Ramos (cell line): Measurements from ENCODE around the gene RGS9BP.
"Not testable (repeated sequence)": the region's sequence is repeated elsewhere in the genome, so short reads cannot be mapped to it uniquely, and the experiment has no call there.

ENCODE experiments used
- in situ Hi-C: fragments of 300-500 bp; cut with MboI; formaldehyde crosslinking; loops from one replicate; pipeline ENCODE4 v1.14.3; 2022; ENCODE audit warnings: low sequenced_read_pairs; ENCODE audit not compliant: unreplicated experiment

The RGS9BP gene, protein sequence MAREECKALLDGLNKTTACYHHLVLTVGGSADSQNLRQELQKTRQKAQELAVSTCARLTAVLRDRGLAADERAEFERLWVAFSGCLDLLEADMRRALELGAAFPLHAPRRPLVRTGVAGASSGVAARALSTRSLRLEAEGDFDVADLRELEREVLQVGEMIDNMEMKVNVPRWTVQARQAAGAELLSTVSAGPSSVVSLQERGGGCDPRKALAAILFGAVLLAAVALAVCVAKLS

DNA sequence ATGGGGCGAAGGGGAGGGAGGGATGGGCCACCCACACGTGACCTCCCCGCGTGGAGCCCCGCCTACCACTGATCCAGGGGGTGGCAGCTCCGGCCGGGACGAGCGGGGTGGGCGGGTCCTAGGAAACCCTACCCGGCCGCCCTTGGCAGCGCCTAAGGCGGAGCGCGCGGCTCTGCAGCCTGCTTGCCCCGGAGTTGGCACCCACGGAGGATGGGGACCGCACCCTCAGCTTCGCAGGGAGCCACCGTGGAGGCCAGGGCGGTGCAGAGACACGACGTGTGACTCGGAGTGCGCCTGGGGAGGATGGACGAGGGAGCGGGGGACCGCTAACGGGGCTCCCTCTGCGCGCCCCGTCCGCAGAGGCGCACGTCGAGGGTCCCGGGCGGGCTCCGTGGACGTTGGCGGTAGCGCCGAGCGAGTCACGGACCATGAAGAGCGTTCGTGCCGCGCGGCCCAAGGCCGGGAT, at the start of gene RGS9BP:
Gene RGS9BP (plus strand): TSS at position 129 of the 466 bp plus-strand sequence. CDS start 416 bp downstream, outside the sequence.
- in situ Hi-C loops = no loop called here

DNA sequence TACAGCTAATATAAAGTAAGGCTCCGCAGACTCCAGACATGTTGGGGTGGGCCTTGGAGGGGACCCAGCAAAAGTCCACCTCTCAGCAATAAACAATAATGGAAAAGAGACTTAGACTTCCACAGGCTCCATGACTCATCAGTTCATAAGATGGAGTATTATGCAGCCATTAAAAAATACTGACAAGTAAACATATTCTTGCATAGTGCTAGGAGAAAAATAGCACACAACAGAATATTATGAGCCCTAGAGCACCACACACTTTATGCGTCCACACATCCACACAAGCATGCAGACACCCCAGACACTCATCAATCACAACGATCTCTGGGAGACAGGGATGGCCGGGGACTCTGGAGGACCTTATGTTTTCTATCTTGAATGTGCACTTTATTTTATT, 48.7 kb upstream of the RGS9BP start:
- in situ Hi-C loops = no loop called here

DNA sequence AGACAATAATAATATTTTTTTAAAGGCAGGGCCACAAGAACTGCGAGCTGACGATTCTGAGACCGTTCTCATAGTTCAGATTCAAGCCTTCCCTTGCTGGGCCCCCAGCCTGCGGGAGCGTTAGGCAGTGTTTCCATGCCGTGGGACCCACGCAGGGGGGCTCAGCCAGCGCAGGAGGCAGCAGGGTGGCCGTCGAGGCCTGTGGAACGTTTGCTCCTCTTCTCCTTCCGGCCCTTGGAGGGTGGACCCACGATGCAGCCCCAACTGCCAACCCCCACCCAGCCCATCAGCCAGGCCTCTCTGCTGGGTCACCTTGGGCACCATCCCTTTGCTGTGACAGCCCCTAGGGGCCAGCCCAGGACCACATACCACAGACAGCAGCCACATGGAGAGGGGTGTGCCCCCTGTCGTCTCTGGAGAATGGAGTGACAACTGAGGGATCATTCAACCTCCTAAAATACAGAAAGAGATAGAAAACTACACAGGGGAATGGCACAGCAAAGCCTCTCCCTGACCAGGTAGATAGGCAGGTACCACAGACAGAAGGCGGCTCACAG, 47.9 kb upstream of the RGS9BP start:
- in situ Hi-C loops = no loop called here

DNA sequence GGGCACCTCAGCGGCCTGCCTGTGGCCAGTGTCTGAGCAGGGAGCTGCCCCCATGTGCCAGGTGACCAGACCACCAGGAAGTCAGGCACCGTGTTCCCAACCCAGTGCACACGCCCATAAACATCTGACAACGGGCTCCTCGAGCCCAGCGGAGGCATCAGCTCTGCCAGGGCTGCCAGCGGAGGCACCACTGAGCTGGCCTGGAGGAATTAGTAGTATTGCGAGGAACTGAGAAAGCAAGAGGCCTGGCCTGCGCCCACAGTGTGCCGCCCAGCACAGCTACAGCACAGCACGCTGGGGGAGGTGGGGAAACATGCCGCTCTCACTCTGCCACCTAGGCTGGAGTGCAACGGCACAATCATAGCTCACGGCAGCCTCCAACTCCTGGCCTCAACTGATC, 45.3 kb upstream of the RGS9BP start:
- in situ Hi-C loops = no loop called here

DNA sequence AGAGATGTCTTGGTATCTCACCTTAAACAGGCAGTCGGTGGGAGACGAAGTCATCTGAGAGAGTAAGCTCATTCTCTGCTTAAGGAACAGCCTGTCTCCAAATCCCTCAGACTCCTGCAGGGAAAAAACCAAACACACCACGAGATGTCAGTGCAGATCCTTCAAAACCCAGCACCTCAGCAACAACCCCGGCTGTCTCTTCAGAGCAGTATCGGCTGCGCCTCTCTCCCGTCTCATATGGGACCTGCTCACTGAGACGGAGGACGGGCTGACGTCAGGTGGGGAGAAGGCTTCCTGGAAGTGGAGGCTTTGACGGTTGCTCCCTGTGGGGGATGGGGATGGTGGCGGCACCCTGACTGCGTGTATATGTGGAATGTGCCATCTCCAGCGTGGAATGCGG, 44.3 kb upstream of the RGS9BP start:
- in situ Hi-C loops = no loop called here

DNA sequence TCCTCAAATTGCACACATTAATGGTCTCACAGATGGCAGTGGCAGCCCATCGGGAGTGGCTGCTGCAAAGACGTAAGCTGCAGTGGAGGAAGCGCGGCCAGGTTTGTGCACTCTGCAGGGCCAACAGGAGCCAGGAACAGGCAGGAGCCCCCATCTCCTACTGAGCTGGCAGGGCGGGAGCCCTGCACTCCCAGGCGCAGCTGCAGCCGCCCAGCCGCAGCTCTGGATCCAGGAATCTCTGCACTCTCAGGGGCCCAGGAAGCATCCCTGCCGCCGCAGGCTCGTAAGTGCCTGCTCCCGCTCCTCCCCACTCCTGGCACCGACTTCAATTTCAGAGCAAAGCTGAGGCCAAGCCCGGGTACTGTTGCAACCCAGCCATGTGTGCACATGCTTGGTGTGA, 38.2 kb upstream of the RGS9BP start:
- in situ Hi-C loops = no loop called here

DNA sequence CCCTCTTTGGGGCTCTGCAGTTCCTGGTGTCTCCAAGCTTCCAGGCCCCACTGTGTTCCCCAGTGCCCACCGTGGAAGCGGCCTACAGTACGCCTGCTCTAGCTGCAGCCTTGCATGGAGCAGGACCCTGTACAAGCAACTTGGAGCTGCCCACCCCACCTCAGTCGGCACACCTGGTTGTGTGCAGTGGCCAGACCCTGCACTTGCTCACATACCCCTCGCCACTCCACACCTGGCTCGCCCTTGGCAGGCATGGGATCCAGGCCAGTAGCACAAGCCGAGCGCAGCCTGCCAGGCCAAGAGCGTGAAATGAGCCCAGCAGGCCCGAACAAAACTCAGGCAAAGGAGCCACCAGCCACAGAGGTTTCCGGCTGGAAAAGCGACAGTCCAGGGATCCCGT, 37.0 kb upstream of the RGS9BP start:
- in situ Hi-C loops = no loop called here

DNA sequence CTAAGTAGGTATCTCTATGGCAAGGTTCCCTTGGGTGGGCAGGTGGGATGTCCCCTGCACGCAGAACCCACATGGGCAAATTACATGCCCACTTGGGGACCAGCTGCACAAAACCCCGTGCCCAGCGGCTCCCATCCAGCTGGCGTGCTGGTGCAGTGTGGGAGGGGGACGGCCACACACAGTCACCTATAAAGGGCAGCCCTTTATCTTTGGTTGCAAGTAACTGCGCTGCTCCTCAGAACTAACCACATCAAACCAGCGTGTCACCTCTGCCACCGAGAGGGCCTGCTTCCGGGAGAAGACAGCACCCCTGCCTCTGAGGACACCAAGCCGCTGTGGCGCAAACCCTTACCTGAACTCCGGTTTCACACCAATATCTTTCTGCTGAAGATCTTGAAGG, 32.9 kb upstream of the RGS9BP start:
- in situ Hi-C loops = no loop called here

DNA sequence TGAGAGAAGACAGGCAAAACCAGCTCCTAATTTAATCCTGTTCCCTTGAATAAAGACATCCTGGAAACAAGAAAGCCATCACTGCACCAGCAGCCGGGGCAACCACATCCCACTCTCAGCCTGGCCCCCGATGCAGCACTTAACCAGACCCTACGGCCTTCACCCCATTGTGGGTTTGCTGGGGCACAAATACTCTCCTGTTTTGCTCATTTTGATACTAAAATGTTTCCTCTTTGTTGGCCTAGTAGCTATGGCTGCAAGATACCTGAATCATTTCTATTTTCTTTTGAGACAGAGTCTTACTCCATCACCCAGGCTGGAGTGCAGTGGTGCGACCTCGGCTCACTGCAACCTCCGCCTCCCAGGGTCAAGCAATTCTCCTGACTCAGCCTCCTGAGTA, 29.1 kb upstream of the RGS9BP start:
- in situ Hi-C loops = no loop called here

DNA sequence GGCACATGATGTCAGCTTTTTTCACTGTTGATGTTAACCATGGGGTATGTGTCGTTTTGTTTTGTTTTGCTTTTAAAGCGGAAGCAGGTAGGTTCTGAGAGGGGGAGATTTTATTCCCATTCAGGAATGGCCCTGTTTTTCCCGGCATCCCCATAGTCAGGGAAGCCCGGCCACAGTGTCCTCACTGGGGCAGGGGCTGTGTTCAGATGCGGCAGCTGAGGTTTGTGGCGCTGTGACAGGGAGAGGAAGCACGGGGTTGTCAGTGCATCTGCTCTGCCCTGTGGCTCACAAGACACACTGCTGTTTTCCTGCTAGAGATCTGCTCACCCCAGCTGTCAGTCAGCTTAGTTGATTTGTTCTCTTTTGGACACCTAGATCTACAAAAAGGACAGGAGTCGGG, 28.3 kb upstream of the RGS9BP start:
- in situ Hi-C loops = no loop called here

DNA sequence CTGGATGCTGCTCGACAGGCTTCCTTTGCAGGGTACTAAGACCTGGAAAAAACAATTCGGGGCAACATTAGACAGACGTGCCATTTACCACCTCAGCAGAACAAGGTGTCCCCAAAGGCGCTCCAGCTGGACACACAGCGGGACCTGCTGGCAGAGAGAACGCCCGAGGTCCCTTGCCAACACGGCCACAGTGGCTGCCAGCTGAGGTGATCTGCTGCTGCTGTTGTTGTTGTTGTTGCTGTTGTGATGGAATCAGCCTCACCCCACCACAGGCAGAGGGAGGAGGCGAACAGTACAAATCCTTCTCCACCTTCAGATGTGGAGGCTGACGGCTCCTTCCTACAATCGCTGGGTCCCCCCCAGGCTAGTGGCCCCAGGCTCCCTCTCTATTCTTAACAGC, 25.9 kb upstream of the RGS9BP start:
- in situ Hi-C loops = no loop called here

DNA sequence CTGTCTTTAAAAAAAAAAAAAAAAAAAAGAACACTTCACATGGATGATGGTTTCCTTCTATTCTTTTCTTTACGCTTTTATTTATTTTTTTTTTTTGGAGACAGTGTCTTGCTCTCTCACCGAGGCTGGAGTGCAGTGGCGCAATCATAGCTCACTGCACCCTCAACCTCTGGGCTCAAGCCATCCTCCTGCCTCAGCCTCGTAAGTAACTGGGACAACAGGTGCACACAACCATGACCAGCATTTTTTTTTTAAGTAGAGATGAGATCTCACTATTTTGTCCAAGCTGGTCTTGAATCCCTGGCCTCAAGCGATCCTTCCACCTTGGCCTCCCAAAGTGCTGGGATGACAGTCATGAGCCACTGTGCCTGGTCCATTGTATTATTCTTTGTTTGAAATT, 25.0 kb upstream of the RGS9BP start:
- in situ Hi-C loops = no loop called here

DNA sequence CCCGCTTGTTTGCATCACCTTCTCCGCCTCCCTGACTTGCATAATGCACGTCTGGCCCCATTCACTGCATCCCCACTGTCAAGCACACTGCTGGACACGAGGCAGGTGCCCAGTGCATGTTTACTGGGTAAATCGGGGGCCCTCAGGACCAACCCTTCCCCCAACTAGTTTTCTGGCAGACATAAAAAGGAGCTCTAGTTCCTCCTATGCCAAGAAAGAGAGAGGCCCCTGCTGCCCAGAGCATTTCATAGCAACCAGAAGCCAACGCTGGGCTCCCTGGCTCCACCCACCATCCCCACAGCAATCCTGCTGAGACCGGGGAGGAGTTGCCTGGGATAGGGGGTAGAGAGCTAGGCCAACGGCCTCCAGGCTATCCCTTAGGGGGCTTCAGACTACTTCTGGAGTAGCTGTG, 23.9 kb upstream of the RGS9BP start:
- in situ Hi-C loops = no loop called here

DNA sequence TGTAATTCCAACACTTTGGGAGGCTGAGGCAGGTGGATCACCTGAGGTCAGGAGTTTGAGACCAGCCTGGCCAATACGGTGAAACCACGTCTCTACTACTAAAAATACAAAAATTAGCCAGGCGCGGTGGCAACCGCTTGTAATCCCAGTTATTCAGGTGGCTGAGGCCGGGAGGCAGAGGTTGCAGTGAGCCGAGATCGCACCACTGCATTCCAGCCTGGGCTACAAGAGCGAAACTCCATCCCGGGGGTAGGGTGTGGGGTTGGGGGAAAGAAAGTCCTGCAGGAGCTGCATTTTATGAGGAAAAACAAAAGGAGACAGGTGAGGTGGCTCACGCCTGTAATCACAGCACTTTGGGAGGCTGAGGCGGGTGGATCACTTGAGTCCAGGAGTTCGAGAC, 23.3 kb upstream of the RGS9BP start:
- in situ Hi-C loops = not testable (repeated sequence)

DNA sequence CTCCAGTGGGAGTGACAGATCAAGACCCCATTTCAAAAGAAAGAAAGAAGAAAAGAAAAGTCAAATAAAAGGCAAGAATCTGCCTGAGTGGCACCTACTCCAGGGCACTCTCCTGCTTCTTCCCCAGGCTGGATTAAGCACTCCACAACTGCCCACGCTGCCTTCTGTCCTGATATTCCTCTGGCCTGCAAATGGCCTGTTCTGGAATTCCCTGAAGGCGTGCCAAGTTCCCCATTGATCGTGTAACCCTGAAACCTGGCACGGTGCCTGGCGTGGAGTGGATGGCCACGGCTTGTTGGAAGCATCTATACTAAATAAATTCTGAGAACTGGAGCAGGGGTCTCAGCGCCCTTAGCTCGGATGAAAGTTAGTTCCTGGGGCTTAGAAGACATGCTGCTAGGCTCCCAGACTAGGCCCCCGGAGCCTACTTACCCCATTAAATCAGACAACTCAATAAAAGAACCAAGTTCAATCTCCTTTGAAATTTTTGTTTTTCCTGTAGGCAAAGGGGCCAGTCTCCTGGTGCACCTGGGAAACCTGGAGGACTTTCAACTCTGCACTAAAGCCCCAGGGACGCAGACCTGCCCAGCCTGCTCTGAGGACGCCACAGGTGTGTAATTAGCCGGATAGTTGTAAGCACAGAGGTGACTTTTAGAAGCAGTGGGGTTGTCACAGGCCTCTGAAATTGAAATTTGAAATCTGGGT, 22.6 kb upstream of the RGS9BP start:
- in situ Hi-C loops = no loop called here

DNA sequence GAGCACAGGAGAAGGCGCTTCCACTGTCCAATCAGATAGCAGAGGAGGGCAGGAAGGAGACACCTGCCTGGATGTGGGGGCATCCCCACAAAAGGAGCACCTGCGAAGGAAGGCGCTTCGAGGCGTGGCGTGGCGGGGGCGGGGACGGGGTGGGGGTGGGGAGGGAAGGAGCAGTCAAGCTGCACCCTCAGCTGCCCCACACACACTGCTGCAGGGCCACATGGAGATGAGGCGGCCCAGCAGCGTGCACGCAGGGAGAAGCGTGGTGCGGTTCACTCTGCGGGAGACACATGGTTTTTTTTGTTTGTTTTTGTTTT, 22.1 kb upstream of the RGS9BP start:
- in situ Hi-C loops = no loop called here

DNA sequence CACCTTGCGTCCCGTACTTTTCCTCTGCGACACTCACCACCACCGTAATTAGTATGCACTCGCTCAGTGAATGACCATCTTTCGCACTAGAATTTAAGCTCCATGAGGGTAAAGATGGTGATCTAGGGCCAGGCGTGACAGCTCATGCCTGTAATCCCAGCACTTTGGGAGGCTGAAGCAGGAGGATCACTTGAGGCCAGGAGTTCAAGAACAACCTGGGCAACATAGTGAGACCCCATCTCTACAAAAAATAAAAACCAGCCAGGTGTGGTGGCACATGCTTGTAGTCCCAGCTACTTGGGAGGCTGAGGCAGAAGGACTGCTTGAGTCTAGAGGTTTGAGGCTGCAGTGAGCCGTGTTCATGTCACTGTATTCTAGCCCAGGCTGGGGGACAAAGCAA, 19.3 kb upstream of the RGS9BP start:
- in situ Hi-C loops = not testable (repeated sequence)

DNA sequence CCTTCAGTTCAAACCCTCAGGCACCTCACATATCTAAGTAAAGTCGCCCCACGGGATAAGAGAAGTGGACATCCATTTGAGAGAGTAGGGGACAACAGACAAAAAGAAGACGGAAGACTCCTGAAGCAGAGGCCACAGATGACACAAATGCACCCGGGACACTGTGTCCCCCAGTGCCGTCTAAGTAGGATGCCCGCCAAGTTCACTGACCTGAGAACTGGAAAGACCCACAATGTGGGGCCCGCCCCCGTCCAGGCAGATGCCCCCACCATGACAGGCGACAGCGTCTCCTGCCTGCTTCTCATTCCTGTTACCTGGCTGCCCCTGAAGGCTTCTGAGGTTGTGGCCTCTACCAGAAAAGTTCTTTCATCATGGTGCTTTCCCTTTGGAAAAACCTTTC, 17.6 kb upstream of the RGS9BP start:
- in situ Hi-C loops = no loop called here

DNA sequence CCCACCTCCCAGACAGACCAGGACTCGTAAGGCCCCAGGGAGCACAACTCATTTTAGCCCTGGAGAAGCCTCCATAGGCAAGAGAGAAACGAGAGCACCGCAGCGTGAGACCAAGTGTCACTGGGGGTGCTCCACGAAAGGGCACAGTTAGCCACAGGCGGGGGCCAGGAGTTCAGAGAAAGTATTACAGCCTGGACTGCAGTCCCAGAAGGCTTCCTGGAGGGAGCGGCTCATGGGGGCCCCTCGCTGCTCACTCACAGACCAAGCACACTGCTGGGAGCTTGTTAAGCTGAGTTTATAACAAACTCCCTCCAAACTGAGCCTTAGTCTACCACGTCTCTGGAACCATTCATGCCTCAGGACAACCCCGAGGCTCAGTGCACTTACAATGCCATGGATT, 17.1 kb upstream of the RGS9BP start:
- in situ Hi-C loops = no loop called here

DNA sequence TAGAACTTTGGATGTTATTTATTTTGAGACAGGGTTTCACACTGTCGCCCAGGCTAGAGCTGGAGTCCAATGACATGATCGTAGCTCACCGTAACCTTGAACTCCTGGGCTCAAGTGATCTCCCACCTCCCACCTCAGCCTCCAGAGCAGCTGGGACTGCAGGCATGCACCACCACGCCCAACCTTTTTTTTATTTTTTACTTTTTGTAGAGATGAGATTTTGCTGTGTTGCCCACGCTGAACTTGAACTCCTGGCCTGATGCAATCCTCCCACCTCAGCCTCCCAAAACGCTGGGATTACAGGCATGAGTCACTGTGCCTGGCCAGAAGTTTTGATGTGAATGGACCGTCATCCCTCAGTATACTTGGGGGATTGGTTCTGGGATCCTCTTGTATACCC, 14.3 kb upstream of the RGS9BP start:
- in situ Hi-C loops = no loop called here

DNA sequence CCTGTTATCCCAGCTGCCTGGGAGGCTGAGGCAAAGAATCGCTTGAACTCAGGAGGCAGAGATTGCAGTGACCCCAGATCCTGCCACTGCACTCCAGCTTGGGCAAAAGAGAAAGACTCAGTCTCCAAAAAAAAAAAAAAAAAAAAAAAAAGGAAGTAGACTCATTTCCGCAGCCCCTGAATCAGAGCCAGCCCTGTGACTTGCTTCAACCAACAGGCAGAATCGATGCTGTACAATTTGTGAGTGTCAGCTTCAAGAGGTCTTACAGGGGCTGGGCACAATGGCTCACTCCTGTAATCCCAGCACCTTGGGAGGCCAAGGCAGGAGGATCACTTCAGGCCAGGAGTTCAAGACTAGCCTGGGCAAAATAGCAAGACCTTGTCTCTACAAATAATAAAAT, 13.5 kb upstream of the RGS9BP start:
- in situ Hi-C loops = no loop called here

DNA sequence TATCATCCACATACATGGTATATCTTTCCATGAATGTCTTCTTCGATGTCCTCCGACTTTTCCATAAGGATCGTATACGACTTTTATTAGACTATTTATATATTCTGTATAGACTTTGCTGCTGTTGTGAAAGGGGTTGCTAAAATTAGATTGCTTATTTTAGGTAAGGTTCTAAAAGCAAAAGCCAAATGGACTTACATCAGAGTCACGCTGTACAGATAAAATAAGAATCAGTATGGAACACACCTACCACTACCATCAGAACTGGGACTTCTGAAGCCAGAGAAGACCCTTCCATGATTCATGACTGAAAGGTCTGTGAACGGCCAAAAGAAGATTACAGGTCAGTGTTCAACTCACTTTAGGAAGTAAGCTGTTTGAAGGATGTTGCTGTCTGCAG, 9.6 kb upstream of the RGS9BP start:
- in situ Hi-C loops = no loop called here
